B cell (primary cell): ENCODE data around the gene RBMX. TPM values are rescaled to one million over a fixed set of nuclear protein-coding genes. Genes with fewer than 3 reads are reported as not detected.
"Not testable (repeated sequence)": the region's sequence is repeated elsewhere in the genome, so short reads cannot be mapped to it uniquely, and the experiment has no call there.

Source experiments
- ATAC-seq: fragments of 200-7000 bp; cut with Tn5 transposase; one replicate; pipeline ENCODE4 v1.10.0; 2021; ENCODE audit warnings: low read depth, mild to moderate bottlenecking, moderate number of reproducible peaks, moderate library complexity
- CTCF ChIA-PET: fragments of 350-600 bp; sonication (Branson Sonifier 250); formaldehyde crosslinking; loops from one replicate; lab custom pipeline; 2021; ENCODE audit warnings: antibody characterized with exemption, inconsistent platforms; lab: Charles Lee
- POLR2A ChIA-PET: fragments of 350-600 bp; sonication (Branson Sonifier 250); formaldehyde crosslinking; loops from one replicate; lab custom pipeline; 2021; ENCODE audit warnings: antibody characterized with exemption; lab: Charles Lee
- DNase-seq: peaks from one replicate; pipeline ENCODE4 v3.0.0; 2013
- H2AFZ ChIP-seq: 2 replicates; pipeline ENCODE4 v1.6.1; 2012; ENCODE audit warnings: mild to moderate bottlenecking, low read depth, low read length; ENCODE audit not compliant: insufficient read depth, poor library complexity, severe bottlenecking
- H3K27ac ChIP-seq, 2 donors: 1 replicate in 1 of 2; 2 replicates in 1 of 2; pipeline ENCODE4 v1.5.1; 2012 to 2013; ENCODE audit warnings: low read length in 2 of 2, mild to moderate bottlenecking in 2 of 2, moderate library complexity in 1 of 2
- H3K27me3 ChIP-seq, 4 experiments: fragments of 200-600 bp in 1 of 4; sonication (generic) in 1 of 4; replicated peaks in 1 of 4; 1 replicate in 2 of 4; 2 replicates in 2 of 4; pipeline versions ENCODE4 v1.6.1 to v1.7.0; 2013 to 2016; ENCODE audit warnings: low read length in 3 of 4, mild to moderate bottlenecking in 2 of 4, mixed read lengths in 1 of 4, moderate library complexity in 1 of 4; ENCODE audit not compliant: insufficient read depth in 4 of 4, control insufficient read depth in 3 of 4; ENCODE audit errors: control extremely low read depth in 1 of 4
- H3K36me3 ChIP-seq, 2 experiments: replicated peaks in 1 of 2; 1 replicate in 1 of 2; 2 replicates in 1 of 2; pipeline versions ENCODE4 v1.6.1 to v1.7.1; 2013; ENCODE audit warnings: low read length in 1 of 2; ENCODE audit not compliant: insufficient read depth in 2 of 2, control insufficient read depth in 1 of 2; ENCODE audit errors: control extremely low read depth in 1 of 2, extremely low read depth in 1 of 2
- H3K4me1 ChIP-seq, 2 donors: fragments of 200-600 bp in 1 of 2; sonication (generic) in 1 of 2; 1 replicate in 1 of 2; 2 replicates in 1 of 2; pipeline versions ENCODE4 v1.5.1 to v1.6.1; 2013 to 2017; ENCODE audit warnings: low read length in 2 of 2; ENCODE audit not compliant: control insufficient read depth in 2 of 2, insufficient read depth in 2 of 2
- H3K4me2 ChIP-seq: replicated peaks from 2 replicates; pipeline ENCODE3; 2012; ENCODE audit warnings: mild to moderate bottlenecking, low read depth, low read length; ENCODE audit not compliant: poor library complexity, severe bottlenecking
- H3K4me3 ChIP-seq, 5 experiments: fragments of 200-600 bp in 1 of 5; sonication (generic) in 1 of 5; 1 replicate in 3 of 5; 2 replicates in 2 of 5; pipeline versions ENCODE4 v1.5.1 to v1.7.0; 2011 to 2016; ENCODE audit warnings: low read length in 4 of 5, mild to moderate bottlenecking in 4 of 5, low read depth in 2 of 5, control low read depth in 1 of 5, moderate library complexity in 1 of 5; ENCODE audit not compliant: insufficient read depth in 1 of 5; ENCODE audit errors: control extremely low read depth in 1 of 5, extremely low read depth in 1 of 5
- H3K79me2 ChIP-seq: fragments of 200-600 bp; sonication (generic); one replicate; pipeline ENCODE4 v1.6.0; 2016; ENCODE audit warnings: low read length; ENCODE audit not compliant: control insufficient read depth, insufficient read depth
- H3K9ac ChIP-seq: fragments of 200-600 bp; sonication (generic); 2 replicates; pipeline ENCODE4 v1.6.1; 2017; ENCODE audit warnings: mild to moderate bottlenecking, low read length, moderate library complexity
- H3K9me3 ChIP-seq, 3 donors: one replicate each; pipeline versions ENCODE4 v1.6.1 to v1.7.1; 2013; ENCODE audit warnings: low read length in 2 of 3; ENCODE audit not compliant: control insufficient read depth in 2 of 3, insufficient read depth in 1 of 3; ENCODE audit errors: control extremely low read depth in 1 of 3
- H4K20me1 ChIP-seq: 2 replicates; pipeline ENCODE4 v1.6.0; 2012; ENCODE audit warnings: mild to moderate bottlenecking, low read length; ENCODE audit not compliant: insufficient read depth, control insufficient read depth, poor library complexity, severe bottlenecking
- H3K27ac Mint-ChIP-seq: one replicate; pipeline ENCODE4 v1.8.0; 2021; ENCODE audit warnings: mixed read lengths
- H3K27me3 Mint-ChIP-seq: one replicate; pipeline ENCODE4 v1.8.0; 2021; ENCODE audit warnings: mixed read lengths
- H3K4me1 Mint-ChIP-seq: one replicate; pipeline ENCODE4 v1.8.0; 2021; ENCODE audit warnings: mixed read lengths
- H3K4me3 Mint-ChIP-seq: one replicate; pipeline ENCODE4 v1.8.0; 2021; ENCODE audit warnings: mixed read lengths
- H3K9me3 Mint-ChIP-seq: one replicate; pipeline ENCODE4 v1.8.0; 2022; ENCODE audit warnings: mixed read lengths; ENCODE audit not compliant: insufficient read depth
- EZH2 ChIP-seq: IDR thresholded peaks from 2 replicates; pipeline ENCODE4 v1.6.1; 2012; ENCODE audit warnings: borderline replicate concordance, low read depth, mild to moderate bottlenecking, moderate library complexity, low read length; ENCODE audit not compliant: insufficient read depth, poor library complexity, severe bottlenecking
- WGBS: methylation state at CpG from one replicate; pipeline ENCODE4 v1.1.5; 2013; ENCODE audit warnings: missing lambda C conversion rate; ENCODE audit not compliant: insufficient coverage; 5-methylcytosine and 5-hydroxymethylcytosine counted together
- intact Hi-C: fragments of 100-400 bp; cut with micrococcal nuclease; formaldehyde crosslinking; loops from one replicate; pipeline ENCODE4 v1.10.0; 2022
- polyA plus RNA-seq: library from polyadenylated mRNA; depleted of rRNA; stranded (reverse); fragments of >200 nt; gene quantifications from 2 replicates; pipeline ENCODE4 v1.2.3, GENCODE V29; 2012
- total RNA-seq, 2 donors: library from RNA; stranded (reverse); fragments of 120-200 nt in 1 of 2; gene quantifications; 1 replicate in 1 of 2; 2 replicates in 1 of 2; pipeline versions ENCODE4 v1.2.3 to v1.2.4, GENCODE V29; 2013 to 2022
- TF ChIP-seq, protein P1 (sequence below): fragments of 200-600 bp; IDR thresholded peaks from one replicate; pipeline ENCODE4 v1.8.0; 2022; ENCODE audit warnings: antibody characterized with exemption, mild to moderate bottlenecking

RBMX gene
- total and polyA plus RNA-seq, 2 donors (not counting 1 experiment from before 2014, with no cell fraction given) = 164 to 239 TPM

DNA sequence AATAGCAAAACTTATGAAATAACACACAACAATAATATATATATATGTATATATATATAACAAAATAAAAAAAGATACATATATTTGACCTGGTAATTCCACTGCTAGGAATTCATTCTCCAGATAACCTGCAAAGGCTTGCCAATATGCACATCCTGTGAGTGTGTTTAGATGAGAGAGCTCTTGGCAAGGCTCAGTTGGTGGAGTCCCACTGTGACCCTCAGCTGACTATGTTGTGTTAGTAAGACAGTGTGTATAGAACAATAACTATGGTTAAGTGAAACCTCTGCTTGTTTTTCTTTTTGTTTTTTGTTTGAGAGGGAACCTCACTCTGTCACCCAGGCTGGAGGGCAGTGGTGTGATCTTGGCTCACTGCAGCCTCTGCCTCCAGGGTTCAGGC lies 39.5 kb upstream of the RBMX start:
- Mint-ChIP-seq H3K4me3 (no peak overlapping the region), H3K27me3 (no peaks in the 10 kb centered on the region), H3K4me1 (peaks cover 1% of the 10 kb centered on the region), H3K27ac (no peak overlapping the region), H3K9me3 (no peaks in the 10 kb centered on the region)
- Histone ChIP-seq H3K4me1 (no peaks in the 10 kb centered on the region), H3K27me3 (no peaks in the 10 kb centered on the region), H3K4me3 (no peak overlapping the region), H2AFZ (no peak overlapping the region), H3K4me2 (no peak overlapping the region), H3K79me2 (no peaks in the 10 kb centered on the region), H4K20me1 (no peaks in the 10 kb centered on the region), H3K36me3 (no peaks in the 10 kb centered on the region), H3K27ac (no peak overlapping the region), H3K9ac (no peak overlapping the region), H3K9me3 (no peaks in the 10 kb centered on the region)
- intact Hi-C loops = no loop called here
- POLR2A ChIA-PET = no interaction called here
- no peak for ATAC-seq
- DNase-seq = no peak
- TF ChIP-seq, protein P1, sequence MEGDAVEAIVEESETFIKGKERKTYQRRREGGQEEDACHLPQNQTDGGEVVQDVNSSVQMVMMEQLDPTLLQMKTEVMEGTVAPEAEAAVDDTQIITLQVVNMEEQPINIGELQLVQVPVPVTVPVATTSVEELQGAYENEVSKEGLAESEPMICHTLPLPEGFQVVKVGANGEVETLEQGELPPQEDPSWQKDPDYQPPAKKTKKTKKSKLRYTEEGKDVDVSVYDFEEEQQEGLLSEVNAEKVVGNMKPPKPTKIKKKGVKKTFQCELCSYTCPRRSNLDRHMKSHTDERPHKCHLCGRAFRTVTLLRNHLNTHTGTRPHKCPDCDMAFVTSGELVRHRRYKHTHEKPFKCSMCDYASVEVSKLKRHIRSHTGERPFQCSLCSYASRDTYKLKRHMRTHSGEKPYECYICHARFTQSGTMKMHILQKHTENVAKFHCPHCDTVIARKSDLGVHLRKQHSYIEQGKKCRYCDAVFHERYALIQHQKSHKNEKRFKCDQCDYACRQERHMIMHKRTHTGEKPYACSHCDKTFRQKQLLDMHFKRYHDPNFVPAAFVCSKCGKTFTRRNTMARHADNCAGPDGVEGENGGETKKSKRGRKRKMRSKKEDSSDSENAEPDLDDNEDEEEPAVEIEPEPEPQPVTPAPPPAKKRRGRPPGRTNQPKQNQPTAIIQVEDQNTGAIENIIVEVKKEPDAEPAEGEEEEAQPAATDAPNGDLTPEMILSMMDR = no peak
- TF ChIP-seq EZH2 = no peak
- CTCF ChIA-PET = interaction anchor here (0.7 kb wide), 1 partner anchor 13 kb away, joined by 5 read pairs; no protein-coding TSS in a partner anchor

DNA sequence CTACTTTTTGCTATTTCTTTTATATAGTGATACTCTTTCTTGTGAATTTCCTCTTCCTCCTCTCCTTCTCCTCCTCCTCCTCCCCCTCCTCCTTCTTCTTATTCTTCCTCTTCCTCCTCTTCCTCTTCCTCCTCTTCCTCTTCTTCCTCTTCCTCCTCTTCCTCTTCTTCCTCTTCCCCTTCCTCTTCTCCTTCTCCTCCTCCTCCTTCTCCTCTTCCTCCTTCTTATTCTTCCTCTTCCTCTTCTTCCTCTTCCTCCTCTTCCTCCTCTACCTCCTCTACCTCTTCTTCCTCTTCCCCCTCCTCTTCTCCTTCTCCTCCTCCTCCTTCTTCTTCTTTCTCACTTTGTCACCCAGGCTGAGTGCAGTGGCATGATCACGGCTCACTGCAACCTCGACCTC lies 36.3 kb upstream of the RBMX start:
- WGBS = no CpG with 5 or more reads among the region's 2 CpGs
- no peak overlapping the region for H3K4me3 Mint-ChIP-seq
- no peaks in the 10 kb centered on the region for H3K9me3 ChIP-seq
- H3K27me3 Mint-ChIP-seq = no peaks in the 10 kb centered on the region
- no peak overlapping the region for H3K27ac ChIP-seq
- no peak overlapping the region for H2AFZ ChIP-seq
- POLR2A ChIA-PET = no interaction called here
- no peaks in the 10 kb centered on the region for H3K4me1 Mint-ChIP-seq
- H3K27me3 ChIP-seq = no peaks in the 10 kb centered on the region
- H4K20me1 ChIP-seq = no peaks in the 10 kb centered on the region
- H3K27ac Mint-ChIP-seq = no peak overlapping the region
- H3K9ac ChIP-seq = no peak overlapping the region
- no peak for ATAC-seq
- no peaks in the 10 kb centered on the region for H3K79me2 ChIP-seq
- H3K9me3 Mint-ChIP-seq = no peaks in the 10 kb centered on the region
- H3K4me1 ChIP-seq = no peaks in the 10 kb centered on the region
- H3K36me3 ChIP-seq = no peaks in the 10 kb centered on the region
- H3K4me2 ChIP-seq = no peak overlapping the region
- CTCF ChIA-PET = no interaction called here
- DNase-seq = no peak
- H3K4me3 ChIP-seq = no peak overlapping the region
- intact Hi-C loops = no loop called here
- TF ChIP-seq EZH2 = no peak
- TF ChIP-seq, protein P1 = no peak

DNA sequence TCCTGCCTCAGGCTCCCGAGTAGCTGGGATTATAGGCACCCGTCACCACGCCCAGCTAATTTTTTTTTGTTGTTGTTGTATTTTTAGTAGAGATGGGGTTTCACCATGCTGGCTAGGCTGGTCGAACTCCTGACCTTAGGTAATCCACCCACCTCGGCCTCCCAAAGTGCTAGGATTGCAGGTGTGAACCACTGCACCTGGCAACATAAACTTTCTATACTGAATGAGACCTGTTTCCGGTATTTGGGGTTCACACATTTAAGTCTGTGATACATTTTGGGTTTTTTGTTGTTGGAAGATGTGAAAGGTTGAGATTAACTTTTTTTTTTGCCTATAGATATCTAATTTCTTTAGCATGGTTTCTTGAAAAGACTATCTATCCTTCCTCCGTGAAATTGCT lies 31.1 kb upstream of the RBMX start:
- H3K4me1 Mint-ChIP-seq, H3K9me3 ChIP-seq, H3K27ac ChIP-seq, H3K36me3 ChIP-seq, ATAC-seq, H3K27ac Mint-ChIP-seq, H3K4me3 ChIP-seq, intact Hi-C loops, H3K4me2 ChIP-seq, CTCF ChIA-PET, H2AFZ ChIP-seq, DNase-seq, H3K79me2 ChIP-seq, H3K9me3 Mint-ChIP-seq, H3K4me1 ChIP-seq, H3K27me3 ChIP-seq, H4K20me1 ChIP-seq, H3K9ac ChIP-seq, POLR2A ChIA-PET, H3K4me3 Mint-ChIP-seq, H3K27me3 Mint-ChIP-seq: not testable (repeated sequence)
- no CpG with 5 or more reads among the region's 7 CpGs for WGBS
